ENCODE measurements around the gene RAB38. TPM values are rescaled to one million over a fixed set of nuclear protein-coding genes. Genes with fewer than 3 reads are reported as not detected.

RAB38 gene
- total and polyA plus RNA-seq, 12 donors = 0.31 to 1.6 (median 0.44) TPM; not detected in 3

DNA sequence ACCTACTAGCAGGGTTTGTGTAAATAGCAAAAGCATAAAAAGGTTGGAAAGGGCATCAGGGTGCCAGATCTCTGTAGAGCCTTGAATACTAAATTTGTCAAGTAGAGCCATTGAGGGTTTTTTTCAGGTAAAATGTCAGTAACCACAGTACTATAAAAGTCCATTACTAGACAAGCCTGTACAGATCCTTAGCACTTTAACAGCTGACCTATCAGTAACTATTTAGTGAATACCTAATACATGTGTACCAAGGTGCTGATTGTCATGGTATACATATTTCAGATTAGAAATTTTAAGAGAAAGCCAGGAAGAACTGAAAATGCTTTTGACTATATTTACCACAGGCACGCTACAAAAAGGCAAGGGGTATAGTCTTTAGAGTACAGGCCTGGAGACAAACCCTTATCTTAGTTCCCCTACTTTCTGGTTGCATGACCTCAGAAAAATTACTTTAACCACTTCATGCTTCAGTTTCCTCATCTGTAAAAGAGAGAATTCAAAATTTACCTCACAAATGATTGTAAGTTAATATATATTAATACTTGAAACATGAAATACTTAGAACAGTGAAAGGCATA, 57.9 kb downstream of the RAB38 start:
- Histone ChIP-seq H3K9me3 (no peaks in the 10 kb centered on the region), H3K4me1 (no peaks in the 10 kb centered on the region), H3K4me3 (no peak overlapping the region), H3K27me3 (no peaks in the 10 kb centered on the region), H3K36me3 (no peaks in the 10 kb centered on the region), H3K27ac (no peak overlapping the region)
- ATAC-seq = no peak
- intact Hi-C loops (cut with DNase I) = no loop called here
- DNase-seq = no peak
- TF ChIP-seq CTCF (IDR thresholded peaks at IDR 0.05) = no peak
- WGBS, 2 donors = 92 to 100% methylated on average over 1 of the region's 1 CpG

GRCh38 chr11:88115828-88116755, 59.2 kb downstream of the RAB38 start:
- Histone ChIP-seq H3K36me3 (no peaks in the 10 kb centered on the region), H3K9me3 (no peaks in the 10 kb centered on the region), H3K27me3 (no peaks in the 10 kb centered on the region), H3K27ac (no peak overlapping the region), H3K4me1 (no peaks in the 10 kb centered on the region), H3K4me3 (no peak overlapping the region)
- 80 to 85% methylated on average over 6 of the region's 6 CpGs for WGBS, 2 donors
- DNase-seq (no peak), ATAC-seq (no peak)
- intact Hi-C loops (cut with DNase I) = no loop called here
- no peak for TF ChIP-seq CTCF (IDR thresholded peaks at IDR 0.05)

- intact Hi-C loops (cut with DNase I) = no loop called here
- TF ChIP-seq CTCF (IDR thresholded peaks at IDR 0.05) = no peak
These were observed 60.7 kb downstream of the RAB38 start for GRCh38 chr11:88114486-88115045.

GRCh38 chr11:88106666-88107065, 68.6 kb downstream of the RAB38 start:
- Histone ChIP-seq H3K27ac (no peak overlapping the region), H3K9me3 (peaks cover 0 to 33% (median 0%) of the 10 kb centered on the region in 11 donors), H3K36me3 (no peaks in the 10 kb centered on the region), H3K4me3 (no peak overlapping the region), H3K4me1 (no peaks in the 10 kb centered on the region), H3K27me3 (no peaks in the 10 kb centered on the region)
- DNase-seq = no peak
- no peak for ATAC-seq
- intact Hi-C loops (cut with DNase I) = loop anchor here in 2 of 10 donors (5.0 to 10.0 kb wide), 2 partner anchors 436 to 438 kb away; no protein-coding TSS in a partner anchor
- 79% methylated on average over 5 of the region's 5 CpGs for WGBS, 2 donors
- no peak for TF ChIP-seq CTCF (IDR thresholded peaks at IDR 0.05)

More at GRCh38 chr11:88114486-88115045, 60.7 kb downstream of the RAB38 start:
- H3K9me3 ChIP-seq = peaks cover 0 to 4% (median 0%) of the 10 kb centered on the region in 11 donors
- H3K4me3 ChIP-seq = no peak overlapping the region
- DNase-seq (no peak), ATAC-seq (no peak)
- H3K27ac ChIP-seq = no peak overlapping the region
- 66 to 68% methylated on average over 1 of the region's 1 CpG for WGBS, 2 donors
- H3K36me3 ChIP-seq = no peaks in the 10 kb centered on the region
- H3K27me3 ChIP-seq = no peaks in the 10 kb centered on the region
- no peaks in the 10 kb centered on the region for H3K4me1 ChIP-seq

All from heart right ventricle (tissue), 16 donors.